ENCODE results near the gene GLI1. TPM values are rescaled to one million over a fixed set of nuclear protein-coding genes. Genes with fewer than 3 reads are reported as not detected.
"Not testable (repeated sequence)": the region's sequence is repeated elsewhere in the genome, so short reads cannot be mapped to it uniquely, and the experiment has no call there.

GLI1 gene
- total RNA-seq, 1 donor from 2014 or later, result 1.3 TPM

DNA sequence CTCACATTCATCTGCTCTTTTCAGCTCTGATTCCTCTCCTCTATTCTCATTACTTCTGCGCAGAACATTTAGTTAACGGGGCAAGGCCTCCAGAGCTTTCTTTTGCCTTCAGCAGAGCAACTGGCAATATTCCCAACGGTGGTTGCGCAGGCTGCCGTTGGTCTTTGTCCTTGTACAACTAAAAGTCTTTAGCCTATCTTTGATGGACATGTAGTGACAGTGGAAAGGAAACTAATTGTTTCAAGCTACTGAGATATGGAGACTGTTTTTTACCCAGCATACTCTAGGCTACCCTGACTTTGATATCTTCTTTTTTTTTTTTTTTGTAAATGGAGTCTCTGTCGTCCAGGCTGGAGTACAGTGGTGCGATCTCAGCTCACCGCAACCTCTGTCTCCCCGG, 41.3 kb upstream of the GLI1 start:
- TF ChIP-seq CTCF (IDR thresholded peaks at IDR 0.05), result no peak
- CTCF ChIA-PET, result interaction anchor here (0.5 to 1.0 kb wide), 2 partner anchors 22 to 37 kb away, joined by 3 read pairs; partner anchors contain the start of gene INHBE
- peaks cover 27% of the 10 kb centered on the region for H3K4me1 Mint-ChIP-seq

DNA sequence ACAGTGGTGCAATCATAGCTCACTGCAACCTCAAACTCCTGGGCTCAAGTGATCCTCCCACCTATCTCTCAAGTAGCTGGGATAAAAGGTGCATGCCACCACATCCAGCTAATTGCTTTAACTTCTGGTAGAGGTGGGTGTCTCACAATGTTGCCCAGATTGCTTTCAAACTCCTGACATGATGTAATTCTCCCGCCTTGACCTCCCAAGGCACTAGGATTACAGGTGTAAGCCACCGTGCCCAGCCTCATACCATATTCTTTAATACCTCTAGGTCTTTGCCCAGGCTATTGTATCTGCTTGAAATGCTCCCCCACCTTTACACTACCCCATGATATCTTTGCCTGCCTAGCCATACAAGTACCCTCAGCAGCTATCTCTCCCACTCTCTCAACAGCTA, 40.1 kb upstream of the GLI1 start:
- no peak overlapping the region for H3K4me3 Mint-ChIP-seq
- no peaks in the 10 kb centered on the region for H3K27me3 Mint-ChIP-seq
- TF ChIP-seq CTCF (IDR thresholded peaks at IDR 0.05), result no peak
- intact Hi-C loops (cut with micrococcal nuclease), result no loop called here
- peaks cover 36% of the 10 kb centered on the region for H3K36me3 Mint-ChIP-seq (ENCODE audit: low read depth)
- ATAC-seq (ENCODE audit: low read depth), result no peak
- ChIA-PET POLR2A (interaction anchor here (0.6 kb wide), 2 partner anchors 283 to 1155 kb away, joined by 4 to 8 read pairs; no protein-coding TSS in a partner anchor), CTCF (interaction anchor here (1.3 kb wide), 1 partner anchor 33 kb away, joined by 3 read pairs; no protein-coding TSS in a partner anchor)
- no peak overlapping the region for H3K27ac Mint-ChIP-seq
- H3K4me1 Mint-ChIP-seq, result peaks cover 27% of the 10 kb centered on the region
- H3K9me3 Mint-ChIP-seq, result no peaks in the 10 kb centered on the region
- DNase-seq, result no peak

More for the DNA sequence above, 41.3 kb upstream of the GLI1 start:
- intact Hi-C loops (cut with micrococcal nuclease), result no loop called here
- DNase-seq, result no peak
- peaks cover 37% of the 10 kb centered on the region for H3K36me3 Mint-ChIP-seq (ENCODE audit: low read depth)
- no peak for ATAC-seq (ENCODE audit: low read depth)
- H3K9me3 Mint-ChIP-seq, result no peaks in the 10 kb centered on the region
- no peak overlapping the region for H3K27ac Mint-ChIP-seq
- H3K4me3 Mint-ChIP-seq, result no peak overlapping the region
- no peaks in the 10 kb centered on the region for H3K27me3 Mint-ChIP-seq
- POLR2A ChIA-PET, result interaction anchor here (0.6 kb wide), 1 partner anchor 18 kb away, joined by 8 read pairs; no protein-coding TSS in a partner anchor

- DNase-seq (no peak), ATAC-seq (ENCODE audit: low read depth) (no peak)
- intact Hi-C loops (cut with micrococcal nuclease), result no loop called here
- H3K27ac Mint-ChIP-seq, result no peak overlapping the region
- no peak for TF ChIP-seq CTCF (IDR thresholded peaks at IDR 0.05)
- ChIA-PET POLR2A (no interaction called here), CTCF (interaction anchor here (1.2 kb wide), 1 partner anchor 38 kb away, joined by 3 read pairs; no protein-coding TSS in a partner anchor)
- peaks cover 39% of the 10 kb centered on the region for H3K36me3 Mint-ChIP-seq (ENCODE audit: low read depth)
- no peaks in the 10 kb centered on the region for H3K27me3 Mint-ChIP-seq
- H3K9me3 Mint-ChIP-seq, result no peaks in the 10 kb centered on the region
- H3K4me1 Mint-ChIP-seq, result peaks cover 19% of the 10 kb centered on the region
- H3K4me3 Mint-ChIP-seq, result no peak overlapping the region
Measured at GRCh38 chr12:57420482-57420881, 39.1 kb upstream of the GLI1 start.

GRCh38 chr12:57426948-57427347, 32.6 kb upstream of the GLI1 start:
- POLR2A ChIA-PET, result interaction anchor here (0.7 kb wide), 1 partner anchor 81 kb away, joined by 4 read pairs; no protein-coding TSS in a partner anchor
- H3K27me3 Mint-ChIP-seq; ATAC-seq (ENCODE audit: low read depth); H3K4me3 Mint-ChIP-seq; H3K27ac Mint-ChIP-seq; DNase-seq; H3K9me3 Mint-ChIP-seq; intact Hi-C loops (cut with micrococcal nuclease); CTCF ChIA-PET: not testable (repeated sequence)
- H3K36me3 Mint-ChIP-seq (ENCODE audit: low read depth), result peaks cover 29% of the 10 kb centered on the region
- H3K4me1 Mint-ChIP-seq, result peaks cover 38% of the 10 kb centered on the region

GRCh38 chr12:57428965-57429364, 30.6 kb upstream of the GLI1 start:
- ChIA-PET POLR2A (interaction anchor here (0.6 to 1.8 kb wide), 6 partner anchors 51 to 1455 kb away, joined by 3 to 12 read pairs (median 5); partner anchors contain the start of genes ARHGAP9 and RAB5B), CTCF (interaction anchor here (1.8 kb wide), 1 partner anchor 24 kb away, joined by 6 read pairs; no protein-coding TSS in a partner anchor)
- H3K4me3 Mint-ChIP-seq, result peak overlapping the region; percentile 97
- no peak for ATAC-seq (ENCODE audit: low read depth)
- H3K9me3 Mint-ChIP-seq, result no peaks in the 10 kb centered on the region
- no peak for TF ChIP-seq CTCF (IDR thresholded peaks at IDR 0.05)
- H3K4me1 Mint-ChIP-seq, result peaks cover 39% of the 10 kb centered on the region
- DNase-seq, result no peak
- H3K36me3 Mint-ChIP-seq (ENCODE audit: low read depth), result peaks cover 20% of the 10 kb centered on the region
- H3K27me3 Mint-ChIP-seq, result no peaks in the 10 kb centered on the region
- intact Hi-C loops (cut with micrococcal nuclease), result no loop called here
- H3K27ac Mint-ChIP-seq, result peak overlapping the region; percentile 77

Data from activated B cell treated with CpG ODN at 0.5 μM for 24 hours (primary cell).